Suppressor macrophage (primary cell): ENCODE results near the gene SDK2.
A peak's percentile ranks its signal among the peaks of the same experiment; 100 is the strongest.

Experiments
- DNase-seq, 4 experiments: peaks; one replicate each; pipeline ENCODE4 v3.0.0-alpha.2; 2020 to 2022

SDK2 gene

DNA sequence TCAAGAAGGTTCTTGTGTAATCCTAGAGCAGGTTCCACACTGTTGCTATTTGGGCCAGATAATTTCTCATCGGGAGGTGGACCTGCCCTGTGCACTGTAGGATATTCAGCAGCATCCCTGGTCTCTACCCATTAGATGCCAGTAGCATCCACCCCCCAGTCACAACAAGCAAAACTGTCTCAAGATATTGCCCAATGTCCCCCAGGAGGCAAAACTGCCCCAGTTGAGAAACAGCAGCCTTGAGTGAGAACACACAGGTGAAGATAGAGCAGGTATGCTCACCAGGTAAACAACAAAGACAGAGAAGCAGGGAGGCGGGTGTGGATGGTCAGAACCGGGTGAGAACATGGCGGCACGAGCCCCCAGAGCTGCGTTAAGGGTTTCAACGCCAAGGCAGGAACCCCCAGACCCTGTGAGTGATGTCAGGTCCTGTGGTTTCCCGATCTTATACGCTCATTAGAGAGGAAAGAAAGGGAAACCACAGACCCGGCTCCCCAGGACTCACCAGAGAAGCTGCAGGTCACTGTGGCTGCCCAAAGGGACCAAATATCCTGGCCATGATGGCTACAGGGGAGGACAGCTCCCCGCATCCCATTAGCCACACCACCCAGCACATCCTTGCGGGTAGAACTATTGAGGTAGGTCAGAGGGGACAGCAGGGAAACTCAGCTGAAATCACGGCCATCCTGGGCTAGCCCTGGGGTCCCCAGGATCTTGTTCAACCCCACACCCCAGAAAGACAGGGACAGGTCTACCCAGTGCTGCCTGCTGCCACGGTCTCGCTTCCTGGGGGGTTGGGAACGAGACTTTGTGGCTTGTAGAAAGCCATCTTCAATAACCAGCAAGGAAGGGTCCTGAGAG lies 353.6 kb downstream of the SDK2 start:
- no peak for DNase-seq

DNA sequence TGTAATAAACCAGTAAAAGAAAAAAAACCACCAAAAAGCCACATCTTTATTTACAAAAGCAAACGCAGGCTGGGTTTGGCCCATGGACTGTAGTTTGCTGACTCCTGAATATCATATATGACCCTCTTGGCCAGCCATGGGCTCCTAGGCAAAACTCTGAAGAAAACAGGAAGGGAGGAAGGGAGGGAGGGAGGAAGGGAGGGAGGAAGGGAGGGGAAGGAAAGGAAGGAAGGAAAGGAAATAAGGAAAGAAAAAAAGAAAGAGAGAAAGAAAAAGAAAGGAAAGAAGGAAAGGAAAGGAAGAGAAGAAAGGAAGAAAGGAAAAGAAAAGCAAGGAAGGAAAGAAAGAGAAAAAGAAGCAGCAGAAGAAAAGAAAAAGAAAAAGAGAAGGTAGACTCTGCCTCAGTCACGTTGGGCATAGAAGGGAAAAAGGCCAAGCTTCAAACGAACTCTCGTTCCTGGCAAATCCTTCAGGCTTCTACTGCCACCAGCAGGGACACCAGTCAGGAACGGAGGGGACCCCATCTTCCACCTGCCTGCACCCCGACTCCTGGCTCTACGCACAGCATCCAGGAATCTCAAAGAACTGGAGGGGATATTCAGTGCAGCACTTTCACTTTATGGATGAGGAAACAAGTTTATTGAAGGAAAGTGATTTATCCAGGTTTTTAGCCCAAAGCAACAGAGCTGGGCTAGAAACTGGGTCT lies 354.5 kb downstream of the SDK2 start:
- no peak for DNase-seq

DNA sequence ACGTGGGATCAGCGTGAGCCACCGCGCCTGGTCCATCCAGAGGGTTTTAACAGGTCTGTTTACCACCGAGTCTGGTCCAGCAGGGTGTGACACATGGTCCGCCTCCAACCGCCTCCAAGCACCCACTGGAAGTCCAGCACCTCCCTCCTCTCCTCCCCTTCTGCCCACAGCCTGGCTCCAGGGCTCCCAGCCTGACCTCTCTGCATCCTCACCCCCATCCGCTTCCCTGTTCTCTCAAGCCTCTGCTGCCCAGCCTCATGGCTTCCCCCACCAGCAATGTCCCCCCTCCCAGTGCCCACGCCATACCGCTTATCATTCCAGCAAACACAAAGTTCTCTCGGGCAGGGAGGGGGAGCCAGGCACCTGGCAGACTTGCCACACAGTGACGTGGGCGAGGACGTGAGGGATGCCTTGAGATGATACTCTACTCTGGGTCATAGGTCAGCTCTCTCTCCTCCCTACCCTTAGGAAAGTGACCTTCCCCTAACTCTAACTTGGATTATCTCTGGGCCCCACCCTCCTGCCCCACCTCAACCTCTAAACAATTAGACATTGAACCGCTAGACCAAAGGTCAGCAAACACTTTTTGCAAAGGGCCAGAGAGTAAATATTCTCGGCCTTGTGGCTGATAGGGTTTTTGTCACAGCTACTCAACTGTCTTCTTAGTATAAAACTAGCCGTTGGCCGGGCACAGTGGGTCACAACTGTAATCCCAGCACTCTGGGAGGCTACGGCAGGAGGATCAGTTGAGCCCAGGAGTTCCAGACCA lies 355.5 kb downstream of the SDK2 start:
- DNase-seq, result no peak

DNA sequence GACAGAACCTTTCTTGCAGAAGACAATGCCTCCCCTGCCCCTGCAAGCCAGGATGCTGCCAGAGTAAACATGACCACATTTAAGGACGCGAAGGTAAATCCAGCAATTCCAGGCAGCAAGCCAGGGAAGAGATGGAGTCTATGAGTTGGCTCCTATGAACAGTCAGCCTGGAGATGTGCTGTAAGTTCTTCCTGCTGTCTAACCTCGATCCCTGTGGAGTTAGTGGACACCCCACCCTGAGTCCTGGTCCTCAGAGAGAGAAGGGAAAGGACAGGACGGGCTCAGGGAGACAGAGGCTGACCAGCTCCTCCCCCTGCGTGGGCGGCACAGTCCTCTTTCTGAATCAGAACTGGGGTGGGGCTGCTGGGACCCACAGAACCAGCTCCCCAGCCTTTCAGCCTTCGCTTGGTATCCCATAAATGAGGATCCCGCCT lies 357.4 kb downstream of the SDK2 start:
- peak in 1 of 4 experiments; percentile 32 for DNase-seq

DNA sequence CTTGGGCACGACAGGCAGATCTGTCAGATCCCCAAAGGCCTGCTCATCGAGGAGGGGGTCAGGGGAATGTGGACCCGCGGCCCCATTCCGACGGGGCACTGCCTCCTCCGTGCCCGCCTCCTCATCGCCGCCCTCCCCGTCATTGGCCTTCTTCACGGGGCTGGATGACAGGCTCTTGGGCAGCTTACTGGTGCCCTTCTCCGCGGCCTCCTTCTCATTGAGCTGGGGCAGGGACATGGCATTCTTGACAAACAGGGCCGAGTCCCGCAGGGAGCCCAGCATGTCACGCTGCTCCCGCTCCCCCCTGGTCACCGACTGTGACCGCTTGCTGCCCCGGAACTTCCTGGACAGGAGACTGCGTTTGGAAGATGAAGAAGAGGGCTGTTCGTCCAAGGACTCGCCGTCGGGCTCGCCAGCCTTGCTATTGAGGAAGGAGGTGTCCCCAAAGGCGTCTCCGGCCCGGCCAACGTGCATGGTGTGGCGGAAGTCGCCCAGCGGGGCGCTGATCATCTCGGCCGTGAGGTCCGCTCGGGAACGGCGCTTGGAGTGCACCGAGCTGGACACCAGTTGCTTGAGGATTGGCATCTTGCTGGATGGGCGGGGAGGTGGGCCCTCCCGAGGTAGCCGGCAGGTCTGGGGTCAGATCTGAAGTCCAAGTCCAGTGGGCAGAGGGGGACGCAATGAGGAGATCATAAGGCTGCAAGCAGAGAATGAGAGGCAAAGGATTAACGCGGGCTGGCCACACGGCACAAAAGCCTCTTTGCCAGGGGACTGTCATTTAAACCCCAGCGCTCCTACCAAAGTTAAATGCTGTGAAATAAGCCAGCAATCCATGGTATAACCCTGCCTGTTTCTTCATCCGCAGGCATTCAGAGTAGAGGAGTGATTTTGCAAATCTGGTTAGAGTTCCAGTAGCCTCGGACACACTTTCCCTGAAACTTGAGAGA lies 358.1 kb downstream of the SDK2 start:
- DNase-seq, result no peak

DNA sequence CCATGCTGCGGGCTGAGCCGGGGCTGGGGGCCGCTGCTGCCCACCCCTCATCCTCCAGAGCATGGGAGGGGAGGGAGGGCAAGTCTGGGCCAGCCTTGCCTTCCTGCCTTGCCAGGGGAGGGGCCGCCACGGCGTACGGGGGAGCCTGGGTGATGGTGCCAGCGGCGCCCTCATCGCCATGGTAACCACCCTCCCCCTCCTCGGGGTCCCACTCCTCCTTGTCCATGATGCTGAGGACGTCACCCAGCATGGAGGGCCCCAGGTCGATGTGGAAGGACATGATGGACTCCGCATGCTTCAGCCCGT lies 358.7 kb downstream of the SDK2 start:
- DNase-seq, result no peak

DNA sequence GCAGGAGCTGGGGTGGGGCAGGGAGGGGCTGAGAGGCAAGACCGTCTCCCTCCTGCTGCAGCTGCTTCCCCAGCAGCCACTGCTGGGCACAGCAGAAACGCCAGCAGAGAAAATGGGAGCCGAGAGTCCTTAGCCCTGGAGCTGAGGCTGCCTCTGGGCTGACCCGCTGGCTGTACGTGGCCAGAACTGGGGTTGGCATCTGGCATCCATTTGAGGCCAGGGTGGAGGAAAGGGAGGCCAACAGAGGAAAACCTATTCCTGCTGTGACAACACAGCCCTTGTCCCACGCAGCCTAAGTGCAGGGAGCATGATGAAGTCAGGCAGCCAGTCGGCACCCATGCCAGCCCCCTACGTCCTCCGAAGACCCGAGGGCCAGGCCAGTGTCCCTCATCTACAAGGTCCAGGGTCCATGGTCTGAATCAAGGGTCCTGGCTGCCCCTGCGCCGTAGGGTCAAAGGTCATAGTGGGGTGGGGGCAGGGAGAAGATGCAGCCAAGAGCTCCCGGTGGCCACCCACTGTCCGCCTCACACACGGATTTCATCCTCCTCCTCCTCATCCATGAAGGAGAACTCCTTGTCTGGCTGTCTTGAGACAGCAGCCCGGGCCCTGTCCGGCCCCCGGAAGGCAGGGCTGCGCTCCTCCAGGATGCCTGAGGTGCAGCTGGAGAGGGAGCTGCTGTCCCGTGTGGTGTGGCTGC lies 359.2 kb downstream of the SDK2 start:
- DNase-seq, result no peak
